Right atrium auricular region (tissue), 2 donors: ENCODE measurements around the gene CMTM7. TPM values are rescaled to one million over a fixed set of nuclear protein-coding genes. Genes with fewer than 3 reads are reported as not detected.

Source experiments
- DNase-seq: peaks from one replicate; pipeline ENCODE4 v3.0.0-alpha.2; 2019; ENCODE audit warnings: low spot score
- H3K27ac ChIP-seq, 2 donors: fragments of 200-600 bp; sonication (generic); 1 replicate in 1 of 2; 2 replicates in 1 of 2; pipeline ENCODE4 v1.5.1; 2016 to 2019
- H3K27me3 ChIP-seq, 2 donors: fragments of 200-600 bp; sonication (generic); one replicate each; pipeline versions ENCODE4 v1.5.1 to v1.6.0; 2017 to 2019
- H3K36me3 ChIP-seq: fragments of 200-600 bp; sonication (generic); one replicate; pipeline ENCODE4 v1.5.1; 2016
- H3K4me1 ChIP-seq, 2 donors: fragments of 200-600 bp; sonication (generic); one replicate each; pipeline versions ENCODE4 v1.5.1 to v1.6.0; 2017 to 2019
- H3K4me3 ChIP-seq, 2 donors: fragments of 200-600 bp; sonication (generic); 1 replicate in 1 of 2; 2 replicates in 1 of 2; pipeline ENCODE4 v1.5.1; 2017 to 2019; ENCODE audit warnings: mild to moderate bottlenecking in 1 of 2, moderate library complexity in 1 of 2
- H3K9me3 ChIP-seq, 2 donors: fragments of 200-600 bp; sonication (generic); one replicate each; pipeline ENCODE4 v1.5.1; 2019
- total RNA-seq, 2 donors: library from RNA; depleted of rRNA; stranded (reverse); fragments of >200 nt; gene quantifications; one replicate each; pipeline ENCODE4 v1.1.0, GENCODE V29; 2016
- TF ChIP-seq, protein P1 (sequence below), 2 donors: fragments of 200-600 bp; sonication (generic); IDR thresholded peaks; one replicate each; pipeline ENCODE4 v1.5.1; 2019; ENCODE audit warnings: antibody characterized with exemption in 2 of 2

The CMTM7 gene
- total RNA-seq, 2 donors from 2014 or later = 8.2 to 10.5 TPM

GRCh38 chr3:32474201-32474600 lies 82.5 kb downstream of the CMTM7 start:
- H3K9me3 ChIP-seq = no peaks in the 10 kb centered on the region
- H3K36me3 ChIP-seq = no peaks in the 10 kb centered on the region
- no peaks in the 10 kb centered on the region for H3K27me3 ChIP-seq
- peaks cover 0 to 5% of the 10 kb centered on the region in 2 donors for H3K4me1 ChIP-seq
- TF ChIP-seq, protein P1, sequence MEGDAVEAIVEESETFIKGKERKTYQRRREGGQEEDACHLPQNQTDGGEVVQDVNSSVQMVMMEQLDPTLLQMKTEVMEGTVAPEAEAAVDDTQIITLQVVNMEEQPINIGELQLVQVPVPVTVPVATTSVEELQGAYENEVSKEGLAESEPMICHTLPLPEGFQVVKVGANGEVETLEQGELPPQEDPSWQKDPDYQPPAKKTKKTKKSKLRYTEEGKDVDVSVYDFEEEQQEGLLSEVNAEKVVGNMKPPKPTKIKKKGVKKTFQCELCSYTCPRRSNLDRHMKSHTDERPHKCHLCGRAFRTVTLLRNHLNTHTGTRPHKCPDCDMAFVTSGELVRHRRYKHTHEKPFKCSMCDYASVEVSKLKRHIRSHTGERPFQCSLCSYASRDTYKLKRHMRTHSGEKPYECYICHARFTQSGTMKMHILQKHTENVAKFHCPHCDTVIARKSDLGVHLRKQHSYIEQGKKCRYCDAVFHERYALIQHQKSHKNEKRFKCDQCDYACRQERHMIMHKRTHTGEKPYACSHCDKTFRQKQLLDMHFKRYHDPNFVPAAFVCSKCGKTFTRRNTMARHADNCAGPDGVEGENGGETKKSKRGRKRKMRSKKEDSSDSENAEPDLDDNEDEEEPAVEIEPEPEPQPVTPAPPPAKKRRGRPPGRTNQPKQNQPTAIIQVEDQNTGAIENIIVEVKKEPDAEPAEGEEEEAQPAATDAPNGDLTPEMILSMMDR (IDR thresholded peaks at IDR 0.05) = no peak
- DNase-seq = no peak
- H3K27ac ChIP-seq = no peak overlapping the region
- H3K4me3 ChIP-seq = no peak overlapping the region

- peaks cover 4% of the 10 kb centered on the region for H3K36me3 ChIP-seq
- H3K4me1 ChIP-seq = no peaks in the 10 kb centered on the region
- no peaks in the 10 kb centered on the region for H3K9me3 ChIP-seq
- no peaks in the 10 kb centered on the region for H3K27me3 ChIP-seq
- no peak for DNase-seq
- H3K27ac ChIP-seq = no peak overlapping the region
- TF ChIP-seq, protein P1 (IDR thresholded peaks at IDR 0.05) = no peak
- H3K4me3 ChIP-seq = no peak overlapping the region
Observed at GRCh38 chr3:32480604-32481003, 89.0 kb downstream of the CMTM7 start.

DNA sequence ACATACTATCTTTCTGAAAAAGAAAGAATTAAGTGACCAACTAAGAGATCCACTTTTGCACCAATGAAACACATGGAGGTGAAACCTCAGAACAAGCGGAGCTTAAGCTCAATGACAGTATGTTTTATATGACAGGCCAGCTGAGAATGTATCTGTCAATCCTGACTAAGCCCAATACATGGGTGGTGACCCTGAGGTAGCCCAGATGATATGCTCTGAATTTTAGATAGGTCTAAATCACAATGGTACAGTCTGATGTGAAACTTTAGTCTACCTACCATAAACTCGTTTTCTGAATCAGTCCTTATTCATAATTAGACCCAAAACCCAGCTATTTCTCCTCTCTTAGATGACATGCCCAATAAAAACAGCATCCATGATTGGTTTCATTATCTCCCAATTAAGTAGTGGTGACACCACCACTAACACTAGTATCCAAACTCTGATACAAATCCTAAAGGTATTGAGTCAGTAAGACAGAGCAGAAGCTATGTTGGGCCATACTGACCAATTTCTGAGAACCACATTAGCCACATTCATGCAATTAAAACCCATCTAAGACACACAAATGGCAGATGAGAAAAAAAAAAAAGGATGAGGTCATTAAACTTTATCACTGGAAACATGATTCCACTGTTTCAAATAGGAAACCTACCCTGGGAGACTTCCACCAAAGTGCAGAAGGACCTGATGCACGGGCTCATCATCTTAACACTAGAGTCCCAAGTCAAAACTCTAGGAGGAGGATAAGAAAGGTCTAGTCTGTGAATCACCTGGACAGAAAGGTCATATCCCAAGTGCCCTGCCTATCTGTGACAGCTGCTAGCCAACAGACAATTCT lies 90.4 kb downstream of the CMTM7 start:
- H3K9me3 ChIP-seq = no peaks in the 10 kb centered on the region
- H3K36me3 ChIP-seq = peaks cover 11% of the 10 kb centered on the region

DNA sequence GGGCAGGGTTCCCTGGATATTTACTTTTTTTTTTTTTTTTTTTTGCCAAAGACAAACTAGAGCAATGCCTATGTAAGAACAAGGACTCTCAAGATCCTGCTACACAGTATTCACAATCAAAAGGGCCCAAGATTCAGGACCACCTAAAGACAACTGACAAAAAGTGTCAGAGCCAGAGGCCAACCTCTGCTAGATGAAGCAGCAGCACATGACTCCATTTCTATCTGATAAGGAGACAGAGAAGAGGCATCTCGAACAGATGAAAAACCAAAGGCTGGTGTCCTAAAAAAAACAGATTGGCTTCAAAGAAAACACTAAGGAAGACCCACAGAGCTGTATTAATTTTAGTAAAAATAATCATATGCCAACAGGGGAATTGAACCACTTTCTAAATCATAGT lies 91.0 kb downstream of the CMTM7 start:
- Histone ChIP-seq H3K27ac (no peak overlapping the region), H3K4me1 (no peaks in the 10 kb centered on the region), H3K4me3 (no peak overlapping the region), H3K27me3 (no peaks in the 10 kb centered on the region), H3K9me3 (no peaks in the 10 kb centered on the region), H3K36me3 (peaks cover 16% of the 10 kb centered on the region)
- no peak for DNase-seq
- TF ChIP-seq, protein P1 (IDR thresholded peaks at IDR 0.05) = no peak

More for the DNA sequence above, 90.4 kb downstream of the CMTM7 start:
- Histone ChIP-seq H3K4me3 (no peak overlapping the region), H3K27ac (no peak overlapping the region), H3K4me1 (no peaks in the 10 kb centered on the region), H3K27me3 (no peaks in the 10 kb centered on the region)
- TF ChIP-seq, protein P1 (IDR thresholded peaks at IDR 0.05) = no peak
- DNase-seq = no peak

- TF ChIP-seq, protein P1 (IDR thresholded peaks at IDR 0.05) = no peak
- Histone ChIP-seq H3K4me1 (no peaks in the 10 kb centered on the region), H3K27ac (no peak overlapping the region), H3K36me3 (peaks cover 16% of the 10 kb centered on the region), H3K9me3 (no peaks in the 10 kb centered on the region), H3K4me3 (no peak overlapping the region), H3K27me3 (no peaks in the 10 kb centered on the region)
- DNase-seq = no peak
Observed at GRCh38 chr3:32483772-32484171, 92.1 kb downstream of the CMTM7 start.
